IMR-90 (cell line): ENCODE results near the gene CNTN4. TPM values are rescaled to one million over a fixed set of nuclear protein-coding genes. Genes with fewer than 3 reads are reported as not detected.

Source experiments
- ATAC-seq: fragments of 200-7000 bp; cut with Tn5 transposase; 2 replicates; pipeline ENCODE4 v1.9.1; 2020; ENCODE audit warnings: low read depth, mild to moderate bottlenecking, moderate library complexity
- BruUV-seq: library from RNA; stranded (reverse); fragments of 400-500 nt; replicated peaks from 2 replicates; lab custom pipeline; 2021; lab: Mats Ljungman, UMichigan
- CTCF ChIA-PET: fragments of 300-600 bp; formaldehyde crosslinking; extraction: SDS; loops from one replicate; lab custom pipeline; 2021; ENCODE audit warnings: antibody characterized with exemption; lab: Yijun Ruan, JAX
- POLR2A ChIA-PET: fragments of 300-600 bp; sonication (Branson Sonifier 250); formaldehyde crosslinking; loops from one replicate; lab custom pipeline; 2022; ENCODE audit warnings: antibody characterized with exemption; ENCODE audit not compliant: unreplicated experiment; lab: Charles Lee
- DNase-seq: peaks from one replicate; pipeline ENCODE4 v3.0.0; 2013
- H2AFZ ChIP-seq: replicated peaks from 2 replicates; pipeline ENCODE3; 2013; ENCODE audit warnings: low read length, mild to moderate bottlenecking; ENCODE audit not compliant: poor library complexity
- H2AK5ac ChIP-seq: 2 replicates; pipeline ENCODE4 v1.6.1; 2013; ENCODE audit warnings: low read depth, low read length, inconsistent platforms
- H2AK9ac ChIP-seq: replicated peaks from 2 replicates; pipeline ENCODE3; 2013; ENCODE audit warnings: mild to moderate bottlenecking, low read depth, low read length, moderate library complexity; ENCODE audit not compliant: poor library complexity
- H2BK120ac ChIP-seq: 2 replicates; pipeline ENCODE4 v1.6.1; 2013; ENCODE audit warnings: low read depth, low read length, inconsistent platforms
- H2BK15ac ChIP-seq: 3 replicates; pipeline ENCODE4 v1.6.1; 2013; ENCODE audit warnings: low read depth, low read length, inconsistent platforms
- H2BK20ac ChIP-seq: 2 replicates; pipeline ENCODE4 v1.6.1; 2013; ENCODE audit warnings: low read depth, mild to moderate bottlenecking, inconsistent platforms, low read length, moderate library complexity
- H2BK5ac ChIP-seq: 2 replicates; pipeline ENCODE4 v1.6.1; 2013; ENCODE audit warnings: mild to moderate bottlenecking, low read depth, low read length, inconsistent platforms; ENCODE audit not compliant: poor library complexity, severe bottlenecking
- H3K14ac ChIP-seq: replicated peaks from 2 replicates; pipeline ENCODE4 v1.6.1; 2013; ENCODE audit warnings: low read depth, low read length, inconsistent platforms
- H3K18ac ChIP-seq: 2 replicates; pipeline ENCODE4 v1.6.1; 2013; ENCODE audit warnings: low read depth, low read length, control low read depth
- H3K23ac ChIP-seq: 2 replicates; pipeline ENCODE4 v1.6.1; 2013; ENCODE audit warnings: low read depth, low read length, inconsistent platforms
- H3K27ac ChIP-seq: 2 replicates; pipeline ENCODE4 v1.5.1; 2013; ENCODE audit warnings: mild to moderate bottlenecking, control low read depth, low read length; ENCODE audit not compliant: insufficient read depth
- H3K27me3 ChIP-seq: 2 replicates; pipeline ENCODE4 v1.6.1; 2013; ENCODE audit warnings: low read length; ENCODE audit not compliant: control insufficient read depth, insufficient read depth
- H3K36me3 ChIP-seq: 2 replicates; pipeline ENCODE4 v1.6.1; 2013; ENCODE audit warnings: low read length, mixed read lengths; ENCODE audit not compliant: control insufficient read depth, insufficient read depth
- H3K4ac ChIP-seq: 2 replicates; pipeline ENCODE4 v1.6.1; 2013; ENCODE audit warnings: low read depth, low read length, inconsistent platforms
- H3K4me1 ChIP-seq: 2 replicates; pipeline ENCODE4 v1.6.1; 2013; ENCODE audit warnings: low read length, mixed read lengths; ENCODE audit not compliant: control insufficient read depth, insufficient read depth
- H3K4me2 ChIP-seq: 2 replicates; pipeline ENCODE4 v1.6.1; 2013; ENCODE audit warnings: low read depth, mild to moderate bottlenecking, control low read depth, low read length, moderate library complexity
- H3K4me3 ChIP-seq: 2 replicates; pipeline ENCODE4 v1.5.1; 2013; ENCODE audit warnings: low read depth, mild to moderate bottlenecking, control low read depth, low read length, moderate library complexity; ENCODE audit not compliant: insufficient read depth
- H3K56ac ChIP-seq: 2 replicates; pipeline ENCODE4 v1.6.1; 2013; ENCODE audit warnings: low read length, inconsistent platforms; ENCODE audit not compliant: insufficient read depth; ENCODE audit errors: extremely low read depth
- H3K79me1 ChIP-seq, 2 experiments: 2 replicates each; pipeline ENCODE4 v1.6.1; 2013; ENCODE audit warnings: low read length in 2 of 2, inconsistent platforms in 1 of 2, low read depth in 1 of 2
- H3K9ac ChIP-seq: 2 replicates; pipeline ENCODE4 v1.6.1; 2013; ENCODE audit warnings: low read depth, low read length, control low read depth
- H3K9me1 ChIP-seq: 2 replicates; pipeline ENCODE4 v1.6.1; 2013; ENCODE audit warnings: low read length, inconsistent platforms; ENCODE audit not compliant: insufficient read depth
- H3K9me3 ChIP-seq: 2 replicates; pipeline ENCODE4 v1.6.1; 2013; ENCODE audit warnings: low read length; ENCODE audit not compliant: control insufficient read depth, insufficient read depth
- H4K20me1 ChIP-seq: 2 replicates; pipeline ENCODE4 v1.6.1; 2013; ENCODE audit warnings: low read length, inconsistent platforms; ENCODE audit not compliant: insufficient read depth
- H4K5ac ChIP-seq: 2 replicates; pipeline ENCODE4 v1.6.1; 2013; ENCODE audit warnings: mild to moderate bottlenecking, low read depth, low read length, control low read depth
- H4K8ac ChIP-seq, 2 experiments: 2 replicates each; pipeline ENCODE4 v1.6.1; 2013; ENCODE audit warnings: low read depth in 2 of 2, low read length in 2 of 2, control low read depth in 1 of 2, inconsistent platforms in 1 of 2
- H4K91ac ChIP-seq: 2 replicates; pipeline ENCODE4 v1.6.1; 2013; ENCODE audit warnings: low read depth, low read length, inconsistent platforms; ENCODE audit not compliant: insufficient read depth
- BHLHE40 ChIP-seq: fragments of 150-350 bp; IDR thresholded peaks from 2 replicates; pipeline ENCODE4 v1.6.1; 2016; ENCODE audit warnings: mild to moderate bottlenecking, low read depth, low read length
- CEBPB ChIP-seq: IDR thresholded peaks from 2 replicates; pipeline ENCODE4 v1.6.1; 2012; ENCODE audit warnings: low read depth, low read length, improper control_type of control experiment
- CHD1 ChIP-seq: IDR thresholded peaks from 2 replicates; pipeline ENCODE4 v1.6.1; 2012; ENCODE audit warnings: low read depth, low read length, improper control_type of control experiment
- ELK1 ChIP-seq: fragments of 150-350 bp; IDR thresholded peaks from 2 replicates; pipeline ENCODE4 v1.6.1; 2016; ENCODE audit warnings: low read depth, mild to moderate bottlenecking, low read length, moderate library complexity, borderline replicate concordance
- FOS ChIP-seq: fragments of 150-350 bp; IDR thresholded peaks from 2 replicates; pipeline ENCODE4 v1.6.1; 2016; ENCODE audit warnings: low read depth, low read length
- MAZ ChIP-seq: IDR thresholded peaks from 2 replicates; pipeline ENCODE4 v1.6.1; 2012; ENCODE audit warnings: low read depth, mild to moderate bottlenecking, low read length, improper control_type of control experiment, moderate library complexity, borderline replicate concordance
- NFE2L2 ChIP-seq: fragments of 150-350 bp; IDR thresholded peaks from 2 replicates; pipeline ENCODE4 v1.6.1; 2016; ENCODE audit warnings: low read depth, mild to moderate bottlenecking, low read length
- POLR2A ChIP-seq: IDR thresholded peaks from 2 replicates; pipeline ENCODE4 v1.6.1; 2012; ENCODE audit warnings: mild to moderate bottlenecking, low read depth, low read length
- RAD21 ChIP-seq: IDR thresholded peaks from 2 replicates; pipeline ENCODE4 v1.6.1; 2012; ENCODE audit warnings: low read length, improper control_type of control experiment
- RCOR1 ChIP-seq: IDR thresholded peaks from 2 replicates; pipeline ENCODE4 v1.6.1; 2012; ENCODE audit warnings: mild to moderate bottlenecking, low read length, improper control_type of control experiment; ENCODE audit not compliant: insufficient replicate concordance
- SMC3 ChIP-seq: fragments of 150-350 bp; IDR thresholded peaks from 2 replicates; pipeline ENCODE4 v1.6.1; 2016; ENCODE audit warnings: low read depth, mild to moderate bottlenecking, antibody characterized with exemption, low read length, moderate library complexity
- USF2 ChIP-seq: fragments of 150-350 bp; IDR thresholded peaks from 2 replicates; pipeline ENCODE4 v1.6.1; 2017; ENCODE audit warnings: mild to moderate bottlenecking, antibody characterized with exemption, low read length, low read depth
- WGBS, 2 experiments: methylation state at CpG; one replicate each; pipeline versions ENCODE4 v1.1.5 to v1.1.7; 2013; ENCODE audit warnings: missing lambda C conversion rate in 2 of 2; ENCODE audit not compliant: insufficient read length in 1 of 2; ENCODE audit errors: extremely low coverage in 2 of 2; 5-methylcytosine and 5-hydroxymethylcytosine counted together
- dilution Hi-C: fragments of 300-500 bp; cut with HindIII; formaldehyde crosslinking; loops from one replicate; pipeline ENCODE4 v1.14.3; 2018; ENCODE audit warnings: low sequenced_read_pairs; ENCODE audit not compliant: unreplicated experiment
- in situ Hi-C: fragments of 300-500 bp; cut with MboI; formaldehyde crosslinking; loops from 3 replicates; pipeline ENCODE4 v1.14.3; 2019; ENCODE audit warnings: low sequenced_read_pairs, inconsistent platforms, mixed read lengths
- intact Hi-C: fragments of 100-400 bp; cut with micrococcal nuclease; formaldehyde crosslinking; loops from 2 replicates; pipeline ENCODE4 v1.10.0; 2022
- polyA plus RNA-seq, 3 experiments: library from polyadenylated mRNA; depleted of rRNA; stranded (reverse); fragments of >200 nt; gene quantifications; 2 replicates each; pipeline ENCODE4 v1.2.3, GENCODE V29; 2012; ENCODE audit warnings: low replicate concordance in 1 of 3
- total RNA-seq: library from RNA; depleted of rRNA; stranded (reverse); fragments of >200 nt; gene quantifications from 2 replicates; pipeline ENCODE4 v1.2.3, GENCODE V29; 2012

CNTN4 gene
- total and polyA plus RNA-seq, 2 of the 4 experiments (the other 2 are of a cell fraction) = under 0.01 TPM; not detected in 1

- Histone ChIP-seq H3K36me3 (no peaks in the 10 kb centered on the region), H2AK9ac (no peak overlapping the region), H3K23ac (no peak overlapping the region), H3K56ac (no peak overlapping the region), H3K4ac (no peak overlapping the region), H4K91ac (no peak overlapping the region), H2AK5ac (no peak overlapping the region), H2BK120ac (no peak overlapping the region), H3K9me3 (peaks cover 8% of the 10 kb centered on the region; the same call in 1 of the 2 replicates), H4K8ac (no peak overlapping the region), H4K5ac (no peak overlapping the region), H2BK15ac (no peak overlapping the region), H3K4me3 (no peak overlapping the region), H3K27ac (no peak overlapping the region), H3K14ac (no peak overlapping the region), H2BK20ac (no peak overlapping the region), H3K27me3 (no peaks in the 10 kb centered on the region), H4K20me1 (no peaks in the 10 kb centered on the region), H3K79me1 (no peaks in the 10 kb centered on the region), H2AFZ (no peak overlapping the region), H3K9ac (no peak overlapping the region), H3K4me1 (no peaks in the 10 kb centered on the region), H2BK5ac (no peak overlapping the region), H3K9me1 (no peaks in the 10 kb centered on the region), H3K4me2 (no peak overlapping the region), H3K18ac (no peak overlapping the region)
- no CpG with 5 or more reads among the region's 3 CpGs for WGBS, 2 experiments
- DNase-seq = no peak
- intact Hi-C loops (no loop called here), dilution Hi-C loops (no loop called here), in situ Hi-C loops (no loop called here)
- POLR2A ChIA-PET = no interaction called here
- no TSS peak for BruUV-seq
- TF ChIP-seq SMC3 (no peak), RCOR1 (no peak), MAZ (no peak), POLR2A (no peak), CHD1 (no peak), FOS (no peak), NFE2L2 (no peak), BHLHE40 (no peak), ELK1 (no peak), CEBPB (no peak), USF2 (no peak), RAD21 (no peak)
- CTCF ChIA-PET = no interaction called here
- ATAC-seq = no peak
Observed at GRCh38 chr3:2839876-2840275, 741.2 kb downstream of the CNTN4 start.
